LNCaP clone FGC (cell line): ENCODE measurements around the gene ESPNL.
A peak's percentile ranks its signal among the peaks of the same experiment; 100 is the strongest.
"Not testable (repeated sequence)": the region's sequence is repeated elsewhere in the genome, so short reads cannot be mapped to it uniquely, and the experiment has no call there.

Source experiments
- DNase-seq: peaks from one replicate; pipeline ENCODE4 v3.0.0-alpha.2; 2011; ENCODE audit warnings: low read depth
- H3K4me3 ChIP-seq: 2 replicates; pipeline ENCODE4 v1.5.1; 2011; ENCODE audit warnings: mild to moderate bottlenecking, low read depth, low read length, control low read depth
- TF ChIP-seq, protein P1 (sequence below): IDR thresholded peaks from 2 replicates; pipeline ENCODE4 v1.5.1; 2012; ENCODE audit warnings: mild to moderate bottlenecking; ENCODE audit not compliant: control insufficient read depth, insufficient read depth; ENCODE audit errors: extremely low read depth

ESPNL gene

DNA sequence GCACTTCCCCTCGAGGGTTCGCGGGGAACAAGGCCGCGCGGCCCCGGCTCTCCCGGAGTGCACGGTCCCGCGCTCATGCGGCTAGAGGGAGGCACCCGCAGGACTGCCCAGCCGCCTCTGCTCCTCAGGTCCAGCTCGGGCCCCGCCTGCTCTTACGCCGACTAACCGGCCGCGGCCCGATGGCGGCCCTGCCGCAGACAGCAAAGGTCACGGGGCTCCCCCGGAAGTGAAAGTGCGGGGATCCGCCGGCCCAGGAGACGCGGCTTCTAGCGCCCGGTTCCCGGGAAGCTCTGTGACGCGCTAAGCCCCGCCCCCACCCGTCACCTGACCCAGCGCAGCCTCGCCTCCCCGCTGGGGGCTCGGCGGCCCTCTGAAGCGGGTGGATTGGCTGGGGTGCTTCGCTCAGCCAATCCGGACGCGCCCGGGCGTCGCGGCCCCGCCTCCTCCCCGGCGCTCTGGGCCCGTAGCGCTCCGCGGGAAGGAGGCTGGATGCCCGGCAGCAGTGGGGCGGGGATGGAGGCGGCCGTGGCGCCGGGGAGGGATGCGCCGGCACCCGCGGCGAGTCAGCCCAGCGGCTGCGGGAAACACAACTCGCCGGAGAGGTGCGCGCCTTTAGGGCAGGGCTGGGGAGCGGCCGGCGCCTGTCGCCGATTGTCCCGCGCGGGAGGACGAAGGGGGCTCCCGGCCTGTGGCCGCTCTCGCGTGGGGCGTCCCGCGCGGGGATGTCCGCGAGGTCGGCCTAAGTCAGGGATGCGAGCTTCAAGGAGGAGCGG lies 39.4 kb upstream of the ESPNL start, which contains the start of gene SCLY:
SCLY (plus strand) TSS at position 460 of the 773 bp plus-strand sequence; CDS start at position 514, 54 bp downstream.
- TF ChIP-seq, protein P1, sequence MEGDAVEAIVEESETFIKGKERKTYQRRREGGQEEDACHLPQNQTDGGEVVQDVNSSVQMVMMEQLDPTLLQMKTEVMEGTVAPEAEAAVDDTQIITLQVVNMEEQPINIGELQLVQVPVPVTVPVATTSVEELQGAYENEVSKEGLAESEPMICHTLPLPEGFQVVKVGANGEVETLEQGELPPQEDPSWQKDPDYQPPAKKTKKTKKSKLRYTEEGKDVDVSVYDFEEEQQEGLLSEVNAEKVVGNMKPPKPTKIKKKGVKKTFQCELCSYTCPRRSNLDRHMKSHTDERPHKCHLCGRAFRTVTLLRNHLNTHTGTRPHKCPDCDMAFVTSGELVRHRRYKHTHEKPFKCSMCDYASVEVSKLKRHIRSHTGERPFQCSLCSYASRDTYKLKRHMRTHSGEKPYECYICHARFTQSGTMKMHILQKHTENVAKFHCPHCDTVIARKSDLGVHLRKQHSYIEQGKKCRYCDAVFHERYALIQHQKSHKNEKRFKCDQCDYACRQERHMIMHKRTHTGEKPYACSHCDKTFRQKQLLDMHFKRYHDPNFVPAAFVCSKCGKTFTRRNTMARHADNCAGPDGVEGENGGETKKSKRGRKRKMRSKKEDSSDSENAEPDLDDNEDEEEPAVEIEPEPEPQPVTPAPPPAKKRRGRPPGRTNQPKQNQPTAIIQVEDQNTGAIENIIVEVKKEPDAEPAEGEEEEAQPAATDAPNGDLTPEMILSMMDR = no peak
- peak; percentile 88 for DNase-seq
- H3K4me3 ChIP-seq = peak within 1 kb of the TSS; percentile 93

- TF ChIP-seq, protein P1 = no peak
- no peak for DNase-seq
- peak overlapping the region; percentile 93 for H3K4me3 ChIP-seq
These were observed 38.6 kb upstream of the ESPNL start for GRCh38 chr2:238061315-238062202.

DNA sequence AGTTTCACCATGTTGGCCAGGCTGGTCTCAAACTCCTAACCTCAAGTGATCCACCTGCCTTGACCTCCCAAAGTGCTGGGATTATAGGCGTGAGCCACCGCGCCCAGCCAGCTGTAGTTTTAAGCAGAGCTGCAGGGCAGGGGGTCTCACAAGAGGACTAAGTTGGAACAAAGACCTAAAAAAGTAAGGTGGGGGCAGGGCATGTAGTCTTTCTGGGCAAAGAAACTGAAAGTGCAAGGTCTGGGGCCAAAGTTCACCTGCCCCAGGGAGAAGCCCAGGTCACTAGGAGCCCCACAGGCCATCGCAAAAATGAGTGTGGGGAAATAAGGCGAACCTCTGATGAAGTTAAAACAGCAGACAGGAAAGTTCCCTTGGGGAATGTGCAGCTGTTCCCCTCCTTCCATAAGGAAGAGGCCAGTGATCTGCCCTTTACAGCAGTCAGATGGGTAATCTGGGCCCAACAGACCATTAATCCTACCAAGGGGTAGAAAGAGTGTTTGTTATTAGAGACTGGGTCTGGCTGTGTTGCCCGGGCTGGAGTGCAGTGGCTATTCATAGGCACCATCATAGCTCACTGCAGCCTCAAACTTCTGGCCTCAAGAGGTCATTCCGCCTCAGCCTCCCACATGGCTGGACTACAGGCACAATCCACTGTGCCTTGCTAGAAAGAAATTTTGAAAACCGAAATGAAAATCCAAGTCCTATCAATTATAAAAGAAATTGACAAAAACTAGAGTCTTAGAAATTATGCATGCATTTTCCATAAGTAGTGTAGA lies 36.5 kb upstream of the ESPNL start:
- no peak for DNase-seq
- no peak overlapping the region for H3K4me3 ChIP-seq
- TF ChIP-seq, protein P1 = no peak

DNA sequence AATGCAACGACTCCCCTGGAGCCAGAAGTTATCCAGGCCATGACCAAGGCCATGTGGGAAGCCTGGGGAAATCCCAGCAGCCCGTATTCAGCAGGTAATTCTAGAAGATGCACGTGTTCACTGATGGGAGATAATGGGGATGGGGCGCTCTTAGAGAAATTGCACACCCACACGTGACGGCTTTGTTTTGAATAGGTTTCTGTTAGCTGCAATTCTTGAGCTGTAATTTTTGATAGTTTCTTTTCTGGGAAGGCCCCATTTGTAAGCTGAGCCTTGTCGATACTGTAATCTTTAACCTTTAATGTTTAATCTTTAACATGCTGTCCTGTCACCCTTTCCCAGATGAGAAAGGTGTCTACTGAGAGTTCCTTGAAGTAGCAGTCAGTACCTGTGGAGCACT lies 35.8 kb upstream of the ESPNL start:
- DNase-seq = no peak
- H3K4me3 ChIP-seq = no peak overlapping the region
- TF ChIP-seq, protein P1 = no peak

GRCh38 chr2:238065071-238065846 lies 34.9 kb upstream of the ESPNL start:
- TF ChIP-seq, protein P1 = no peak
- no peak for DNase-seq
- H3K4me3 ChIP-seq = no peak overlapping the region

DNA sequence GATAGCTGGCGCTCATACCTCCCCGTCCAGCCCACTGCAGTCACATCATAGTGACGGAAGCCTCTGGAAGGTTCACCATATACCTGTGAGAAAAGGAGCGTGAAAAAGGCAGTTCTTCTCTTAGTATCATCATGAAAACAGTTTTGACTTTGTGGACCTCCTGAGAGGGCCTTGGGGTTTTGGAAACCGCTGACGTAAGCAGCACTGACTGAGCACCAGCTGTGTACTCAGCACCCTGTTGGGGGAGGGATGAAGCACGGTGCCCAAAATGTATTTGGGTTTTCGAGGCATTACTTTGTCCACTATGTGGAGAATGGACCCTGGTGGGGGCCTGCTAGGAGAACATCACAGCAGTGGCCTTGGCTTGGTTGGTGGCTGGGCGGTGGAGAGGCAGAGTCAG lies 33.9 kb upstream of the ESPNL start:
- TF ChIP-seq, protein P1 = no peak
- DNase-seq = no peak

DNA sequence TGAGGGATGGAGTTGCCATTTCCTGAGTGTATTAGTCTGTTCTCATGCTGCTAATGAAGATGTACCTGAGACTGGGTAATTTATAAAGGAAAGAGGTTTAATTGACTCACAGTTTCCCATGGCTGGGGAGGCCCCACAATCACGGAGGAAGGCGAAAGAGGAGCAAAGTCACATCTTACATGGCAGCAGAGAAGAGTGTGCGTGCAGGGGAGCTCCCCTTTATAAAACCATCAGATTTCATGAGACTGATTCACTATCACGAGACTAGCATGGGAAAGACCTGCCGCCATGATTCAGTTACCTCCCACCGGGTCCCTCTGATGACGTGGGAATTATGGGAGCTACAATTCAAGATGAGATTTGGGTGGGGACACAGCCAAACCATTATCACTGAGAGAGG lies 33.4 kb upstream of the ESPNL start:
- not testable (repeated sequence) for DNase-seq, H3K4me3 ChIP-seq

More for the DNA sequence above, 33.9 kb upstream of the ESPNL start:
- no peak overlapping the region for H3K4me3 ChIP-seq
